GM06990 (cell line): ENCODE measurements around the gene SH2D6.

Experiments used
- DNase-seq: peaks from one replicate; pipeline ENCODE4 v3.0.0-alpha.2; 2011; ENCODE audit not compliant: insufficient read length; ENCODE audit errors: extremely low read depth
- H3K27me3 ChIP-seq: replicated peaks from 2 replicates; pipeline ENCODE4 v1.6.0; 2011; ENCODE audit warnings: low read length; ENCODE audit not compliant: control insufficient read depth, insufficient read depth
- H3K36me3 ChIP-seq: 2 replicates; pipeline ENCODE4 v1.5.1; 2011; ENCODE audit warnings: low read length; ENCODE audit not compliant: control insufficient read depth, insufficient read depth
- H3K4me3 ChIP-seq: replicated peaks from 2 replicates; pipeline ENCODE4 v1.5.1; 2011; ENCODE audit warnings: low read depth, mild to moderate bottlenecking, control low read depth, low read length
- CTCF ChIP-seq: IDR thresholded peaks from 2 replicates; pipeline ENCODE4 v1.5.1; 2011; ENCODE audit warnings: low read length, control low read depth, mild to moderate bottlenecking, inconsistent platforms; ENCODE audit not compliant: insufficient read depth, poor library complexity, severe bottlenecking

The SH2D6 gene

GRCh38 chr2:85387754-85388153 lies 30.8 kb upstream of the SH2D6 start:
- no peak for TF ChIP-seq CTCF
- no peak overlapping the region for H3K4me3 ChIP-seq
- no peak for DNase-seq
- peaks cover 26% of the 10 kb centered on the region for H3K36me3 ChIP-seq
- no peaks in the 10 kb centered on the region for H3K27me3 ChIP-seq

GRCh38 chr2:85388878-85389538 lies 29.5 kb upstream of the SH2D6 start:
- DNase-seq: no peak
- Histone ChIP-seq H3K36me3 (peaks cover 26% of the 10 kb centered on the region), H3K4me3 (no peak overlapping the region), H3K27me3 (no peaks in the 10 kb centered on the region)
- TF ChIP-seq CTCF: no peak

GRCh38 chr2:85390941-85391669 lies 27.4 kb upstream of the SH2D6 start:
- H3K27me3 ChIP-seq: no peaks in the 10 kb centered on the region
- no peak overlapping the region for H3K4me3 ChIP-seq
- DNase-seq: peak; percentile 60
- peak; percentile 90 for TF ChIP-seq CTCF
- H3K36me3 ChIP-seq: peaks cover 27% of the 10 kb centered on the region

- H3K4me3 ChIP-seq: no peak overlapping the region
- TF ChIP-seq CTCF: no peak
- H3K27me3 ChIP-seq: no peaks in the 10 kb centered on the region
- DNase-seq: no peak
- peaks cover 22% of the 10 kb centered on the region for H3K36me3 ChIP-seq
Measured at GRCh38 chr2:85393836-85394235, 24.7 kb upstream of the SH2D6 start.

- H3K36me3 ChIP-seq: peaks cover 20% of the 10 kb centered on the region
Measured at GRCh38 chr2:85394261-85394681, 24.2 kb upstream of the SH2D6 start.

More at GRCh38 chr2:85394261-85394681, 24.2 kb upstream of the SH2D6 start:
- H3K4me3 ChIP-seq: no peak overlapping the region
- H3K27me3 ChIP-seq: no peaks in the 10 kb centered on the region
- DNase-seq: no peak
- no peak for TF ChIP-seq CTCF
